ENCODE results near the gene CORO1C. TPM values are rescaled to one million over a fixed set of nuclear protein-coding genes. Genes with fewer than 3 reads are reported as not detected.

CORO1C gene
- polyA plus RNA-seq, 1 donor from 2014 or later: 123 TPM

DNA sequence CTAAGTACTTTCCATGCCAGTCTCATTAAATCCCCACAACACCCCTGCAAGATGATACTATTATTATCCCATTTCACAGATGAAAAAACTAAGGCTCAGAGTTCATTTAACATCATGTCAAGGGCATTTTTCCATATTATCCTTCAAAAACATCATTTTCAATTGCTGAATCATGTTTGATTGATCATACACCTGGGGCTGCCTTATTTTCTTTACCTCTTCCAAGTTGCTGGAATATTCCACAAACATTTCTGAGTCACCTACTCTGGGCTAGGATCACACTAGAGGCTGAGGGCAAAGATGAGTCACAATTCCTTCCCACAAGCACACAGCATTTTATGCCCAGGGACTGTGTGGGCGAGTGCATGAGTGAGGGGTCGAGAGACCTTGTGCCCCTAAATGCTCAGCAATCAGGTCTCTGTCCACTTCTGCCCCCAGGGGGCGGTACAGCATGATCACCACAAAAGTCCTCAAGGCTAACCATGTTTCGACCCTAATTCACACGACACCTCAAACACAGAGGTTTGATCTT, 119.4 kb downstream of the CORO1C start:
- Histone ChIP-seq H3K9ac (ENCODE audit: low read length) (no peak overlapping the region), H3K79me2 (replicated peaks; ENCODE audit: insufficient read depth, low read length) (no peaks in the 10 kb centered on the region), H3K9me2 (ENCODE audit: insufficient read depth, low read length) (no peaks in the 10 kb centered on the region), H4K20me1 (ENCODE audit: insufficient read depth) (no peaks in the 10 kb centered on the region), H3K9me3 (ENCODE audit: low read length) (no peaks in the 10 kb centered on the region), H3K4me3 (ENCODE audit: low read length) (no peak overlapping the region), H3K27ac (ENCODE audit: low read length) (no peak overlapping the region), H3K27me3 (ENCODE audit: insufficient read depth, low read depth, low read length) (no peaks in the 10 kb centered on the region), H3K4me2 (ENCODE audit: low read length) (no peak overlapping the region), H2AFZ (ENCODE audit: low read depth, low read length) (no peak overlapping the region), H3K36me3 (ENCODE audit: insufficient read depth, low read length) (no peaks in the 10 kb centered on the region), H3F3A (ENCODE audit: insufficient read depth, low read length, poor library complexity, severe bottlenecking) (no peaks in the 10 kb centered on the region)
- TF ChIP-seq, protein P1, sequence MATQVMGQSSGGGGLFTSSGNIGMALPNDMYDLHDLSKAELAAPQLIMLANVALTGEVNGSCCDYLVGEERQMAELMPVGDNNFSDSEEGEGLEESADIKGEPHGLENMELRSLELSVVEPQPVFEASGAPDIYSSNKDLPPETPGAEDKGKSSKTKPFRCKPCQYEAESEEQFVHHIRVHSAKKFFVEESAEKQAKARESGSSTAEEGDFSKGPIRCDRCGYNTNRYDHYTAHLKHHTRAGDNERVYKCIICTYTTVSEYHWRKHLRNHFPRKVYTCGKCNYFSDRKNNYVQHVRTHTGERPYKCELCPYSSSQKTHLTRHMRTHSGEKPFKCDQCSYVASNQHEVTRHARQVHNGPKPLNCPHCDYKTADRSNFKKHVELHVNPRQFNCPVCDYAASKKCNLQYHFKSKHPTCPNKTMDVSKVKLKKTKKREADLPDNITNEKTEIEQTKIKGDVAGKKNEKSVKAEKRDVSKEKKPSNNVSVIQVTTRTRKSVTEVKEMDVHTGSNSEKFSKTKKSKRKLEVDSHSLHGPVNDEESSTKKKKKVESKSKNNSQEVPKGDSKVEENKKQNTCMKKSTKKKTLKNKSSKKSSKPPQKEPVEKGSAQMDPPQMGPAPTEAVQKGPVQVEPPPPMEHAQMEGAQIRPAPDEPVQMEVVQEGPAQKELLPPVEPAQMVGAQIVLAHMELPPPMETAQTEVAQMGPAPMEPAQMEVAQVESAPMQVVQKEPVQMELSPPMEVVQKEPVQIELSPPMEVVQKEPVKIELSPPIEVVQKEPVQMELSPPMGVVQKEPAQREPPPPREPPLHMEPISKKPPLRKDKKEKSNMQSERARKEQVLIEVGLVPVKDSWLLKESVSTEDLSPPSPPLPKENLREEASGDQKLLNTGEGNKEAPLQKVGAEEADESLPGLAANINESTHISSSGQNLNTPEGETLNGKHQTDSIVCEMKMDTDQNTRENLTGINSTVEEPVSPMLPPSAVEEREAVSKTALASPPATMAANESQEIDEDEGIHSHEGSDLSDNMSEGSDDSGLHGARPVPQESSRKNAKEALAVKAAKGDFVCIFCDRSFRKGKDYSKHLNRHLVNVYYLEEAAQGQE (IDR thresholded peaks at IDR 0.05; ENCODE audit: borderline replicate concordance): no peak
- no peak for TF ChIP-seq EP300 (conservative IDR thresholded peaks at IDR 0.05; ENCODE audit: poor library complexity, severe bottlenecking)
- no peak for TF ChIP-seq MXI1 (conservative IDR thresholded peaks at IDR 0.05; ENCODE audit: poor library complexity, severe bottlenecking)
- TF ChIP-seq, protein P2, sequence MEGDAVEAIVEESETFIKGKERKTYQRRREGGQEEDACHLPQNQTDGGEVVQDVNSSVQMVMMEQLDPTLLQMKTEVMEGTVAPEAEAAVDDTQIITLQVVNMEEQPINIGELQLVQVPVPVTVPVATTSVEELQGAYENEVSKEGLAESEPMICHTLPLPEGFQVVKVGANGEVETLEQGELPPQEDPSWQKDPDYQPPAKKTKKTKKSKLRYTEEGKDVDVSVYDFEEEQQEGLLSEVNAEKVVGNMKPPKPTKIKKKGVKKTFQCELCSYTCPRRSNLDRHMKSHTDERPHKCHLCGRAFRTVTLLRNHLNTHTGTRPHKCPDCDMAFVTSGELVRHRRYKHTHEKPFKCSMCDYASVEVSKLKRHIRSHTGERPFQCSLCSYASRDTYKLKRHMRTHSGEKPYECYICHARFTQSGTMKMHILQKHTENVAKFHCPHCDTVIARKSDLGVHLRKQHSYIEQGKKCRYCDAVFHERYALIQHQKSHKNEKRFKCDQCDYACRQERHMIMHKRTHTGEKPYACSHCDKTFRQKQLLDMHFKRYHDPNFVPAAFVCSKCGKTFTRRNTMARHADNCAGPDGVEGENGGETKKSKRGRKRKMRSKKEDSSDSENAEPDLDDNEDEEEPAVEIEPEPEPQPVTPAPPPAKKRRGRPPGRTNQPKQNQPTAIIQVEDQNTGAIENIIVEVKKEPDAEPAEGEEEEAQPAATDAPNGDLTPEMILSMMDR (IDR thresholded peaks at IDR 0.05; ENCODE audit: poor library complexity, severe bottlenecking): no peak

DNA sequence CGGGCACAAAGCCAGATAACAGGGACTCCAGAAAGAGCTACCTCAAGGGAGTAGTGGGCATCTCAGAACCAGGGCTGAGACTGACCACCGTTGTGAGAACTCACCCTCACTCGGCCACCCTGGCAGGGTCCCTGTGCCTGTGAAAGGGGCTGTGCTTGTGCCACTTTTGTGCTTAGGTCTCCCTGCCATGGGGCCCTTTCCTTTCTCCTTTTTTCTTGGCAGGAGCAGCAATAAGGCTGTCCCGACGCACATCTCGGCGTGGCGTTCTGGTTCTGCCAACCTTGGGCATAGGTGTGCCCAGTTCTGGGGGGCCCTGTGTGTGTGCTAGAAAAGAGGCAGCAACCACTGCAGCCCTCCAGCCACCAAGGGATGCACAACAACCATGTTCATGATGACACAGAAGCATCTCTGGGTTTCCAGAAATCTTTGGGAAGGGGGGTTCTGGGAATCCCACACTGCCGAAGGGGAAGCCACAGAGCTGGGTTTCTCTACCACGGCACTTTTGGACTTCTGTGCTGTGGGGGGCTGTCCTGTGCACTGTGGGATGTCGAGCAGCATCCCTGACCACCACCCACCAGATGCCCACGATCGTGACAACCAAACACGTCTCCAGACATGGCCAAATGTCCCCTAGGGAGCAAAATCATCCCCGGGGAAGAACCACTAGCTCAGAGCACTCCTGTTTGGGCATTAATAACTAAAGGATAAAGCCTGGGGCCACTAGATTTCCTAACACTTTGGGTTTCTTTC, 120.3 kb downstream of the CORO1C start:
- Histone ChIP-seq H2AFZ (ENCODE audit: low read depth, low read length) (no peak overlapping the region), H3K36me3 (ENCODE audit: insufficient read depth, low read length) (no peaks in the 10 kb centered on the region), H3K4me2 (ENCODE audit: low read length) (no peak overlapping the region), H3K4me3 (ENCODE audit: low read length) (no peak overlapping the region), H3K9me2 (ENCODE audit: insufficient read depth, low read length) (no peaks in the 10 kb centered on the region), H4K20me1 (ENCODE audit: insufficient read depth) (no peaks in the 10 kb centered on the region), H3F3A (ENCODE audit: insufficient read depth, low read length, poor library complexity, severe bottlenecking) (no peaks in the 10 kb centered on the region), H3K79me2 (replicated peaks; ENCODE audit: insufficient read depth, low read length) (no peaks in the 10 kb centered on the region), H3K27ac (ENCODE audit: low read length) (no peak overlapping the region), H3K9me3 (ENCODE audit: low read length) (no peaks in the 10 kb centered on the region), H3K27me3 (ENCODE audit: insufficient read depth, low read depth, low read length) (no peaks in the 10 kb centered on the region), H3K9ac (ENCODE audit: low read length) (no peak overlapping the region)
- TF ChIP-seq, protein P1 (IDR thresholded peaks at IDR 0.05; ENCODE audit: borderline replicate concordance): no peak
- TF ChIP-seq EP300 (conservative IDR thresholded peaks at IDR 0.05; ENCODE audit: poor library complexity, severe bottlenecking) (no peak), EZH2 (IDR thresholded peaks at IDR 0.05; ENCODE audit: borderline replicate concordance, insufficient read depth, low read length, poor library complexity, severe bottlenecking) (no peak), SMC3 (conservative IDR thresholded peaks at IDR 0.05; ENCODE audit: poor library complexity) (no peak), POLR2AphosphoS5 (IDR thresholded peaks at IDR 0.05) (no peak), MXI1 (conservative IDR thresholded peaks at IDR 0.05; ENCODE audit: poor library complexity, severe bottlenecking) (no peak), RAD21 (conservative IDR thresholded peaks at IDR 0.05) (no peak), TAF1 (IDR thresholded peaks at IDR 0.05; ENCODE audit: low read depth) (no peak)
- TF ChIP-seq, protein P2 (IDR thresholded peaks at IDR 0.05; ENCODE audit: poor library complexity, severe bottlenecking): no peak
